Medulla oblongata (tissue), 1 donor: Measurements from ENCODE around the gene ACO1.
"Not testable (repeated sequence)": the region's sequence is repeated elsewhere in the genome, so short reads cannot be mapped to it uniquely, and the experiment has no call there.

ENCODE experiments used
- DNase-seq: peaks from one replicate; pipeline ENCODE4 v3.0.0-alpha.2; 2015; ENCODE audit errors: extremely low spot score

Gene ACO1

GRCh38 chr9:32384364-32385151, at the start of gene ACO1:
TSS of gene ACO1 (plus strand) at chr9:32384643. CDS start at chr9:32405507, 20,864 bp downstream.
- DNase-seq: peak; percentile 93

- no peak for DNase-seq
These were observed 49.2 kb upstream of the ACO1 start for GRCh38 chr9:32334916-32335895.

- no peak for DNase-seq
These were observed 45.0 kb upstream of the ACO1 start for GRCh38 chr9:32339424-32339823.

- no peak for DNase-seq
These were observed 44.1 kb upstream of the ACO1 start for GRCh38 chr9:32340361-32340760.

- DNase-seq: no peak
These were observed 39.8 kb upstream of the ACO1 start for GRCh38 chr9:32344551-32345182.

GRCh38 chr9:32345243-32345642, 39.2 kb upstream of the ACO1 start:
- no peak for DNase-seq

- DNase-seq: no peak
These were observed 36.9 kb upstream of the ACO1 start for GRCh38 chr9:32347571-32347970.

- DNase-seq: no peak
These were observed 36.2 kb upstream of the ACO1 start for GRCh38 chr9:32348106-32348695.

- no peak for DNase-seq
These were observed 35.4 kb upstream of the ACO1 start for GRCh38 chr9:32349013-32349412.

- DNase-seq: peak; percentile 16
These were observed 33.8 kb upstream of the ACO1 start for GRCh38 chr9:32350682-32351081.

GRCh38 chr9:32351845-32352244, 32.6 kb upstream of the ACO1 start:
- DNase-seq: no peak

GRCh38 chr9:32353476-32353875, 31.0 kb upstream of the ACO1 start:
- not testable (repeated sequence) for DNase-seq

- DNase-seq: no peak
These were observed 25.0 kb upstream of the ACO1 start for GRCh38 chr9:32359452-32359851.

GRCh38 chr9:32360983-32361673, 23.3 kb upstream of the ACO1 start:
- no peak for DNase-seq

GRCh38 chr9:32371279-32371678, 13.2 kb upstream of the ACO1 start:
- DNase-seq: no peak

- no peak for DNase-seq
These were observed 12.8 kb upstream of the ACO1 start for GRCh38 chr9:32371679-32372078.

- no peak for DNase-seq
These were observed 8.2 kb upstream of the ACO1 start for GRCh38 chr9:32376285-32376684.

- peak; percentile 89 for DNase-seq
These were observed 5.9 kb upstream of the ACO1 start for GRCh38 chr9:32378496-32378895.

- peak; percentile 95 for DNase-seq
These were observed 5.3 kb upstream of the ACO1 start for GRCh38 chr9:32378993-32379729.

- no peak for DNase-seq
These were observed 3.5 kb upstream of the ACO1 start for GRCh38 chr9:32380944-32381343.
